GM20000 (cell line): Measurements from ENCODE around the gene MYBPC3.

Experiments used
- DNase-seq: peaks from one replicate; pipeline ENCODE4 v3.0.0; 2012; ENCODE audit warnings: low spot score
- CTCF ChIP-seq: IDR thresholded peaks from 2 replicates; pipeline ENCODE4 v1.5.1; 2012; ENCODE audit warnings: mild to moderate bottlenecking, control low read depth; ENCODE audit errors: extremely low read depth, missing control alignments

MYBPC3 gene

GRCh38 chr11:47366020-47366490 is 13.6 kb upstream of the MYBPC3 start:
- no peak for TF ChIP-seq CTCF
- DNase-seq, result no peak

GRCh38 chr11:47361419-47361818 is 8.9 kb upstream of the MYBPC3 start:
- TF ChIP-seq CTCF, result no peak

GRCh38 chr11:47360341-47360740 is 7.8 kb upstream of the MYBPC3 start:
- DNase-seq, result no peak
- no peak for TF ChIP-seq CTCF

More at GRCh38 chr11:47361419-47361818, 8.9 kb upstream of the MYBPC3 start:
- DNase-seq, result no peak

- no peak for DNase-seq
Measured at GRCh38 chr11:47359586-47359985, 7.1 kb upstream of the MYBPC3 start.

GRCh38 chr11:47359162-47359561 is 6.7 kb upstream of the MYBPC3 start:
- no peak for DNase-seq
- no peak for TF ChIP-seq CTCF

More at GRCh38 chr11:47359586-47359985, 7.1 kb upstream of the MYBPC3 start:
- TF ChIP-seq CTCF, result no peak

- no peak for TF ChIP-seq CTCF
- DNase-seq, result no peak
Measured at GRCh38 chr11:47358731-47359051, 6.2 kb upstream of the MYBPC3 start.

GRCh38 chr11:47357985-47358730 is 5.7 kb upstream of the MYBPC3 start:
- no peak for DNase-seq
- TF ChIP-seq CTCF, result no peak
